ENCODE measurements around the gene PSD2. TPM values are rescaled to one million over a fixed set of nuclear protein-coding genes. Genes with fewer than 3 reads are reported as not detected.

PSD2 gene
- total RNA-seq, 1 experiment from 2014 or later: 0.79 TPM

GRCh38 chr5:139885857-139886208 lies 90.2 kb downstream of the PSD2 start:
- TF ChIP-seq YY1 (IDR thresholded peaks at IDR 0.05; ENCODE audit: extremely low read depth, insufficient replicate concordance, low read depth, low read length): no peak
- no peak for ATAC-seq
- intact Hi-C loops (cut with micrococcal nuclease): no loop called here
- H3K9ac ChIP-seq (ENCODE audit: low read length): no peak overlapping the region
- CTCF ChIA-PET: no interaction called here
- H3K4me2 ChIP-seq (ENCODE audit: low read length): no peak overlapping the region
- H3K27ac ChIP-seq (ENCODE audit: low read depth, low read length): no peak overlapping the region
- RAD21 ChIA-PET (ENCODE audit: low non-redundant PET in 1 of 2, low total read pairs in 2 of 2, uncharacterized antibody in 2 of 2, unreplicated experiment in 2 of 2): no interaction called here
- H3K4me3 ChIP-seq (replicated peaks in 1 of 2; ENCODE audit: low read depth in 1 of 2, low read length in 2 of 2): no peak overlapping the region
- peaks cover 0 to 10% of the 10 kb centered on the region in 2 experiments; a peak in 1 of 4 replicates for H3K4me1 ChIP-seq (ENCODE audit: control insufficient read depth in 1 of 2, insufficient read depth in 2 of 2, low read length in 2 of 2)
- H2AFZ ChIP-seq (ENCODE audit: low read depth, low read length, poor library complexity, severe bottlenecking): no peak overlapping the region
- peaks cover 6% of the 10 kb centered on the region; the same call in 1 of the 2 replicates for H3K27me3 ChIP-seq (ENCODE audit: insufficient read depth, low read length)
- no TSS peak for BruUV-seq (replicated peaks)
- no peaks in the 10 kb centered on the region for H3K36me3 ChIP-seq (ENCODE audit: control insufficient read depth in 1 of 2, insufficient read depth in 2 of 2, low read length in 2 of 2)
- no peaks in the 10 kb centered on the region for H3K9me3 ChIP-seq (ENCODE audit: control insufficient read depth in 1 of 2, insufficient read depth in 1 of 2, low read depth in 1 of 2, low read length in 2 of 2)
- POLR2A ChIA-PET: no interaction called here
- H4K20me1 ChIP-seq (ENCODE audit: insufficient read depth): no peaks in the 10 kb centered on the region
- no peak for DNase-seq (ENCODE audit: low read depth, low spot score)
- no peaks in the 10 kb centered on the region for H3K79me2 ChIP-seq (ENCODE audit: insufficient read depth, low read length)
- no peaks in the 10 kb centered on the region for H3K9me2 ChIP-seq (ENCODE audit: insufficient read depth)

- DNase-seq (ENCODE audit: low read depth, low spot score) (no peak), ATAC-seq (no peak)
- no peak overlapping the region for H3K27ac ChIP-seq (ENCODE audit: low read depth, low read length)
- no peaks in the 10 kb centered on the region for H4K20me1 ChIP-seq (ENCODE audit: insufficient read depth)
- H2AFZ ChIP-seq (ENCODE audit: low read depth, low read length, poor library complexity, severe bottlenecking): no peak overlapping the region
- H3K4me3 ChIP-seq (replicated peaks in 1 of 2; ENCODE audit: low read depth in 1 of 2, low read length in 2 of 2): no peak overlapping the region
- ChIA-PET CTCF (no interaction called here), RAD21 (ENCODE audit: low non-redundant PET in 1 of 2, low total read pairs in 2 of 2, uncharacterized antibody in 2 of 2, unreplicated experiment in 2 of 2) (no interaction called here), POLR2A (no interaction called here)
- TF ChIP-seq MAX (IDR thresholded peaks at IDR 0.05) (no peak), POLR2A (IDR thresholded peaks at IDR 0.05; ENCODE audit: borderline replicate concordance, extremely low read depth, insufficient read depth, insufficient read length) (no peak), CEBPB (IDR thresholded peaks at IDR 0.05; ENCODE audit: low read depth) (no peak), ATF3 (IDR thresholded peaks at IDR 0.05) (no peak), SRF (IDR thresholded peaks at IDR 0.05; ENCODE audit: low read depth) (no peak), ZFX (IDR thresholded peaks at IDR 0.05) (no peak), REST (IDR thresholded peaks at IDR 0.05; ENCODE audit: low read depth) (no peak), EGR1 (IDR thresholded peaks at IDR 0.05; ENCODE audit: low read depth) (no peak), RAD21 (IDR thresholded peaks at IDR 0.05; ENCODE audit: low read depth) (no peak), CTCF (IDR thresholded peaks at IDR 0.05 in 2 of 3, conservative IDR thresholded peaks at IDR 0.05 in 1 of 3; ENCODE audit: borderline replicate concordance in 1 of 3, insufficient read depth in 1 of 3, low read depth in 2 of 3, low read length in 2 of 3) (no peak), FOSL1 (IDR thresholded peaks at IDR 0.05; ENCODE audit: low read depth) (no peak), JUND (IDR thresholded peaks at IDR 0.05) (no peak)
- H3K4me1 ChIP-seq (ENCODE audit: control insufficient read depth in 1 of 2, insufficient read depth in 2 of 2, low read length in 2 of 2): peaks cover 0 to 10% of the 10 kb centered on the region in 2 experiments; a peak in 1 of 4 replicates
- peaks cover 10% of the 10 kb centered on the region; the same call in 1 of the 2 replicates for H3K27me3 ChIP-seq (ENCODE audit: insufficient read depth, low read length)
- no peaks in the 10 kb centered on the region for H3K9me2 ChIP-seq (ENCODE audit: insufficient read depth)
- H3K4me2 ChIP-seq (ENCODE audit: low read length): no peak overlapping the region
- H3K9ac ChIP-seq (ENCODE audit: low read length): no peak overlapping the region
- H3K36me3 ChIP-seq (ENCODE audit: control insufficient read depth in 1 of 2, insufficient read depth in 2 of 2, low read length in 2 of 2): no peaks in the 10 kb centered on the region
- intact Hi-C loops (cut with micrococcal nuclease): no loop called here
- no peaks in the 10 kb centered on the region for H3K9me3 ChIP-seq (ENCODE audit: control insufficient read depth in 1 of 2, insufficient read depth in 1 of 2, low read depth in 1 of 2, low read length in 2 of 2)
- no peaks in the 10 kb centered on the region for H3K79me2 ChIP-seq (ENCODE audit: insufficient read depth, low read length)
- no TSS peak for BruUV-seq (replicated peaks)
These were observed 90.6 kb downstream of the PSD2 start for GRCh38 chr5:139886213-139886612.
